TTC549 (cell line): ENCODE results near the gene CERK.

ENCODE experiments used
- FAIRE-seq: peaks from 2 replicates; lab custom pipeline; 2012; peaks lifted over from hg19 to GRCh38; lab: Jason Lieb, UNC

The CERK gene

GRCh38 chr22:46764779-46765485, 26.9 kb upstream of the CERK start:
- no peak for FAIRE-seq

- FAIRE-seq = no peak
Measured at GRCh38 chr22:46764140-46764680, 26.2 kb upstream of the CERK start.

- no peak for FAIRE-seq
Measured at GRCh38 chr22:46763051-46763705, 25.1 kb upstream of the CERK start.

- no peak for FAIRE-seq
Measured at GRCh38 chr22:46762238-46763050, 24.4 kb upstream of the CERK start, which contains the start of gene TBC1D22A. Gene TBC1D22A, plus strand, starts transcription at chr22:46762650. Its CDS starts 137 bp downstream, at chr22:46762787.

- no peak for FAIRE-seq
Measured at GRCh38 chr22:46761539-46762237, 23.6 kb upstream of the CERK start.

GRCh38 chr22:46761017-46761416, 23.0 kb upstream of the CERK start:
- no peak for FAIRE-seq

- FAIRE-seq = no peak
Measured at GRCh38 chr22:46758867-46759290, 20.8 kb upstream of the CERK start.

- FAIRE-seq = no peak
Measured at GRCh38 chr22:46758121-46758520, 20.1 kb upstream of the CERK start.

GRCh38 chr22:46757104-46757503, 19.1 kb upstream of the CERK start:
- FAIRE-seq = no peak

GRCh38 chr22:46756097-46756496, 18.0 kb upstream of the CERK start:
- no peak for FAIRE-seq

- no peak for FAIRE-seq
Measured at GRCh38 chr22:46755525-46755924, 17.5 kb upstream of the CERK start.

GRCh38 chr22:46754826-46755225, 16.8 kb upstream of the CERK start:
- FAIRE-seq = no peak

GRCh38 chr22:46754110-46754799, 16.2 kb upstream of the CERK start:
- no peak for FAIRE-seq

GRCh38 chr22:46753761-46754109, 15.7 kb upstream of the CERK start:
- FAIRE-seq = no peak

- FAIRE-seq = no peak
Measured at GRCh38 chr22:46753360-46753759, 15.3 kb upstream of the CERK start.

GRCh38 chr22:46752988-46753310, 14.9 kb upstream of the CERK start:
- no peak for FAIRE-seq

- FAIRE-seq = no peak
Measured at GRCh38 chr22:46752286-46752987, 14.4 kb upstream of the CERK start.

GRCh38 chr22:46750863-46751443, 12.9 kb upstream of the CERK start:
- FAIRE-seq = no peak

- FAIRE-seq = no peak
Measured at GRCh38 chr22:46750530-46750800, 12.4 kb upstream of the CERK start.

- FAIRE-seq = no peak
Measured at GRCh38 chr22:46749682-46750529, 11.9 kb upstream of the CERK start.
